Nephron progenitor cell (in vitro differentiated cells): Measurements from ENCODE around the gene OR5H2.

Source experiments
- DNase-seq: peaks from one replicate; pipeline ENCODE4 v3.0.0; 2021
- H3K27ac Mint-ChIP-seq: 2 replicates; pipeline ENCODE4 v1.8.0; 2021; ENCODE audit warnings: mild to moderate bottlenecking, moderate library complexity, mixed read lengths
- H3K27me3 Mint-ChIP-seq: 2 replicates; pipeline ENCODE4 v1.8.0; 2021; ENCODE audit warnings: mild to moderate bottlenecking, low read depth, mixed read lengths; ENCODE audit not compliant: poor library complexity
- H3K36me3 Mint-ChIP-seq: 2 replicates; pipeline ENCODE4 v1.8.0; 2021; ENCODE audit warnings: low read depth, mixed read lengths
- H3K4me1 Mint-ChIP-seq: 2 replicates; pipeline ENCODE4 v1.8.0; 2021; ENCODE audit warnings: mixed read lengths
- H3K4me3 Mint-ChIP-seq: 2 replicates; pipeline ENCODE4 v1.8.0; 2021; ENCODE audit warnings: mild to moderate bottlenecking, moderate library complexity, mixed read lengths
- H3K9me3 Mint-ChIP-seq: 2 replicates; pipeline ENCODE4 v1.8.0; 2021; ENCODE audit warnings: mild to moderate bottlenecking, moderate library complexity, mixed read lengths
- CTCF ChIP-seq: fragments of 200-600 bp; sonication (generic); IDR thresholded peaks from 2 replicates; pipeline ENCODE4 v1.5.0; 2021; ENCODE audit warnings: antibody characterized with exemption

Gene OR5H2

GRCh38 chr3:98290916-98291315 is 8.6 kb downstream of the OR5H2 start:
- Mint-ChIP-seq H3K9me3 (no peaks in the 10 kb centered on the region), H3K4me1 (no peaks in the 10 kb centered on the region), H3K4me3 (no peak overlapping the region)

DNA sequence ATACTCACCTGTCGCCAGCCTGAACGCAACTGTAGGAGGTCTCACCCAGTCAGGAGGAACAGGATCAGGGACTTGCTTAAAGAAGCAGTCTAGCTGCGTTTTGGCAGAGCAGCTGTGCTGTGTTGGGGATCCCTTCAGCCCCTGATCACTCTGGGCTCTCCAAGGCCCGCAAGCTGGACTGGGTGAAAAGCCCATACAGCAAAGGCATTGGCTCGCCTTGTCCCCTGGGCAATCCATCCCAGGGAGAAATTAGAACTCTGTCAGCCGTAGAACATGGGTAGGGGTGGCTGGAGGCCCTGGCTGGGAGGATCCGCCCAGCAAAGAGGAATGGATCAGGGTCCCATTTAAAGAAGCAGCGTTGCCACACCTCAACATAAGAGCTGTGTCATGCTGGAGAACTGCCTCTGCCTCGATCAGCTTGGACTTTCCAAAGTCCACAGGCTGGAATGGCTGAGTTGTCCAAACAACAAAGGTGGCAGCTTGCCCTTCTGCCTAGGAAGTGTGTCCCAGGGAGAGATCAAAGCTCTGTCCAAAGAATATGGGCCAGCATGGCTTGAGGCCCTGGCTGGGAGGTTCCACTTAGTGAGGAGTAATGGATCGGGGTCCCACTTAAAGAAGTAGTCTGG is 9.1 kb downstream of the OR5H2 start:
- no peak for DNase-seq
- no peaks in the 10 kb centered on the region for H3K36me3 Mint-ChIP-seq
- no peak overlapping the region for H3K4me3 Mint-ChIP-seq
- no peaks in the 10 kb centered on the region for H3K4me1 Mint-ChIP-seq
- H3K9me3 Mint-ChIP-seq = no peaks in the 10 kb centered on the region
- peaks cover 6% of the 10 kb centered on the region for H3K27me3 Mint-ChIP-seq
- no peak for TF ChIP-seq CTCF
- no peak overlapping the region for H3K27ac Mint-ChIP-seq

More at GRCh38 chr3:98290916-98291315, 8.6 kb downstream of the OR5H2 start:
- no peak for TF ChIP-seq CTCF
- Mint-ChIP-seq H3K27me3 (peaks cover 6% of the 10 kb centered on the region), H3K27ac (no peak overlapping the region), H3K36me3 (no peaks in the 10 kb centered on the region)
- DNase-seq = no peak

DNA sequence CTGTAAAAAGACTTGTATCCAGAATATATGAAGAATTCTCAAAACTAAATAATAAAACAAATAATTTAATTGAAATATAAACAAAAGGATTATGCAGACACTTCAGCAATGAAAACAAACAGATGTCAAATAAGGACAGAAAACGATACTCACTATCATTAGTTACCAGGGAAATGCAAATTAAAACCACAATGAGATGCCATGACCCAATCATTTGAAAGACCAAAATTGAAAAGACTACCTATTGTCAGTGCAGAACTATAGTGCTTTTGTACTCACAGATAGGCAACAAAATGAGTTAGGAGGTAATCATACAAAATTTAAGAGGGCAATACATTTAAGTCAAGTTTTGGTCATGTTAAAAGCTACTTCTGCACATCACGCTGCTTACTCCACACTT is 39.8 kb downstream of the OR5H2 start:
- H3K4me3 Mint-ChIP-seq = no peak overlapping the region
- peaks cover 3% of the 10 kb centered on the region for H3K27me3 Mint-ChIP-seq

GRCh38 chr3:98322686-98323085 is 40.4 kb downstream of the OR5H2 start:
- peak overlapping the region; percentile 5 for H3K27ac Mint-ChIP-seq
- peaks cover 3% of the 10 kb centered on the region for H3K27me3 Mint-ChIP-seq
- H3K36me3 Mint-ChIP-seq = no peaks in the 10 kb centered on the region

More for the DNA sequence above, 39.8 kb downstream of the OR5H2 start:
- no peak for DNase-seq
- no peaks in the 10 kb centered on the region for H3K9me3 Mint-ChIP-seq
- no peak for TF ChIP-seq CTCF
- peaks cover 12% of the 10 kb centered on the region for H3K4me1 Mint-ChIP-seq
- no peak overlapping the region for H3K27ac Mint-ChIP-seq
- no peaks in the 10 kb centered on the region for H3K36me3 Mint-ChIP-seq

GRCh38 chr3:98323425-98323824 is 41.1 kb downstream of the OR5H2 start:
- no peak for TF ChIP-seq CTCF
- H3K4me1 Mint-ChIP-seq = peaks cover 12% of the 10 kb centered on the region
- H3K36me3 Mint-ChIP-seq = no peaks in the 10 kb centered on the region
- no peak overlapping the region for H3K4me3 Mint-ChIP-seq
- H3K27ac Mint-ChIP-seq = no peak overlapping the region
- peaks cover 3% of the 10 kb centered on the region for H3K27me3 Mint-ChIP-seq
- no peaks in the 10 kb centered on the region for H3K9me3 Mint-ChIP-seq
- no peak for DNase-seq

More at GRCh38 chr3:98322686-98323085, 40.4 kb downstream of the OR5H2 start:
- H3K4me1 Mint-ChIP-seq = peaks cover 12% of the 10 kb centered on the region
- H3K9me3 Mint-ChIP-seq = no peaks in the 10 kb centered on the region
- TF ChIP-seq CTCF = no peak
- H3K4me3 Mint-ChIP-seq = no peak overlapping the region
- DNase-seq = no peak

GRCh38 chr3:98325055-98325454 is 42.8 kb downstream of the OR5H2 start:
- Mint-ChIP-seq H3K27me3 (peaks cover 3% of the 10 kb centered on the region), H3K36me3 (no peaks in the 10 kb centered on the region), H3K4me1 (peaks cover 18% of the 10 kb centered on the region), H3K9me3 (no peaks in the 10 kb centered on the region), H3K4me3 (no peak overlapping the region), H3K27ac (no peak overlapping the region)
- DNase-seq = no peak
- no peak for TF ChIP-seq CTCF
